Sigmoid colon (tissue), 4 donors: ENCODE results near the gene NUP98.

Source experiments
- EP300 ChIP-seq, 4 donors: sonication (generic); formaldehyde crosslinking; IDR thresholded peaks; one replicate each; pipeline ENCODE4 v1.6.1; 2017; ENCODE audit warnings: antibody characterized with exemption in 4 of 4
- TF ChIP-seq, protein P1 (sequence below), 4 experiments: fragments of 450-650 bp in 3 of 4; fragments of 200-600 bp in 1 of 4; IDR thresholded peaks; one replicate each; pipeline ENCODE4 v1.5.1; 2016 to 2019; ENCODE audit warnings: antibody characterized with exemption in 4 of 4, mild to moderate bottlenecking in 3 of 4, moderate library complexity in 2 of 4

DNA sequence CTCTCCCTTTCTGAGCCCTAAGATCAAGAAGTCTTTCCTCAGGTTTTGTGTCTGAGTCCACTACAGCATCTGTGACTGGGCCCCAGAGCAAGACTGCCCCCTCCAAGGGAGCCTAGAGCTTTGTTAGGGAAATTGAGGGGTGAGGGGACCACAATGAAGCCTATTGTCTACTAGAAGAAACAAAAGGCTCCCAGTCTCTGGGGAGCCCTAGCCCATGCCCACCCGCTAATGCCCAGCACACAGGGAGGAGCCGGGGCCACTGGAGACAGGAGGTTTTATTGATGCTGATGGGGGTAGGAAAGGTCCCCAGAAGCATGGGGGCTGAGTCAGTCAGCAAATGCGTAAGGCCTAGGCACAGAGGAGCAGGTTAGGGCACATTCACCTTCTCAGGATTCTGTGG, 29.4 kb upstream of the NUP98 start:
- no peak for TF ChIP-seq EP300 (IDR thresholded peaks at IDR 0.05)
- TF ChIP-seq, protein P1, sequence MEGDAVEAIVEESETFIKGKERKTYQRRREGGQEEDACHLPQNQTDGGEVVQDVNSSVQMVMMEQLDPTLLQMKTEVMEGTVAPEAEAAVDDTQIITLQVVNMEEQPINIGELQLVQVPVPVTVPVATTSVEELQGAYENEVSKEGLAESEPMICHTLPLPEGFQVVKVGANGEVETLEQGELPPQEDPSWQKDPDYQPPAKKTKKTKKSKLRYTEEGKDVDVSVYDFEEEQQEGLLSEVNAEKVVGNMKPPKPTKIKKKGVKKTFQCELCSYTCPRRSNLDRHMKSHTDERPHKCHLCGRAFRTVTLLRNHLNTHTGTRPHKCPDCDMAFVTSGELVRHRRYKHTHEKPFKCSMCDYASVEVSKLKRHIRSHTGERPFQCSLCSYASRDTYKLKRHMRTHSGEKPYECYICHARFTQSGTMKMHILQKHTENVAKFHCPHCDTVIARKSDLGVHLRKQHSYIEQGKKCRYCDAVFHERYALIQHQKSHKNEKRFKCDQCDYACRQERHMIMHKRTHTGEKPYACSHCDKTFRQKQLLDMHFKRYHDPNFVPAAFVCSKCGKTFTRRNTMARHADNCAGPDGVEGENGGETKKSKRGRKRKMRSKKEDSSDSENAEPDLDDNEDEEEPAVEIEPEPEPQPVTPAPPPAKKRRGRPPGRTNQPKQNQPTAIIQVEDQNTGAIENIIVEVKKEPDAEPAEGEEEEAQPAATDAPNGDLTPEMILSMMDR (IDR thresholded peaks at IDR 0.05) = no peak
